ENCODE data around the gene BRK1. TPM values are rescaled to one million over a fixed set of nuclear protein-coding genes. Genes with fewer than 3 reads are reported as not detected.

BRK1 gene
- total RNA-seq, 1 donor from 2014 or later, result 136 TPM

GRCh38 chr3:10150987-10151386 lies 35.5 kb downstream of the BRK1 start:
- Histone ChIP-seq H4K20me1 (ENCODE audit: insufficient read depth, low read length) (peaks cover 27% of the 10 kb centered on the region), H3K36me3 (ENCODE audit: insufficient read depth, low read length) (peaks cover 19% of the 10 kb centered on the region), H3K4me3 (ENCODE audit: insufficient read depth, low read depth, low read length) (no peak overlapping the region), H3K9ac (ENCODE audit: low read length) (no peak overlapping the region), H3K27ac (ENCODE audit: low read depth, low read length) (no peak overlapping the region), H3K9me3 (ENCODE audit: insufficient read depth, low read depth, low read length) (no peaks in the 10 kb centered on the region), H3K4me2 (ENCODE audit: low read length) (no peak overlapping the region), H3K27me3 (ENCODE audit: insufficient read depth, low read length) (no peaks in the 10 kb centered on the region), H3K4me1 (ENCODE audit: insufficient read depth, low read length) (no peaks in the 10 kb centered on the region), H2AFZ (ENCODE audit: low read depth, low read length) (no peak overlapping the region), H3K79me2 (ENCODE audit: insufficient read depth, low read length) (peaks cover 15% of the 10 kb centered on the region)
- no peak for DNase-seq (ENCODE audit: low read depth)
- H3K36me3 Mint-ChIP-seq (ENCODE audit: low read depth, unreplicated experiment), result peaks cover 15% of the 10 kb centered on the region
- FAIRE-seq, result no peak
- H3K4me1 Mint-ChIP-seq (ENCODE audit: low read depth, unreplicated experiment), result no peaks in the 10 kb centered on the region
- no peak overlapping the region for H3K27ac Mint-ChIP-seq (ENCODE audit: unreplicated experiment)
- TF ChIP-seq EZH2 (IDR thresholded peaks at IDR 0.05; ENCODE audit: insufficient read depth, low read length) (no peak), CTCF (IDR thresholded peaks at IDR 0.05; ENCODE audit: insufficient read depth, low read depth, low read length) (no peak)
- no peak overlapping the region for H3K4me3 Mint-ChIP-seq (ENCODE audit: unreplicated experiment)
- peaks cover under 1% of the 10 kb centered on the region for H3K9me3 Mint-ChIP-seq (ENCODE audit: unreplicated experiment)
- H3K27me3 Mint-ChIP-seq (ENCODE audit: low read depth, unreplicated experiment), result no peaks in the 10 kb centered on the region

- H3K27ac Mint-ChIP-seq (ENCODE audit: unreplicated experiment), result no peak overlapping the region
- peaks cover 14% of the 10 kb centered on the region for H3K36me3 Mint-ChIP-seq (ENCODE audit: low read depth, unreplicated experiment)
- peaks cover 3% of the 10 kb centered on the region for H3K9me3 Mint-ChIP-seq (ENCODE audit: unreplicated experiment)
- Histone ChIP-seq H3K36me3 (ENCODE audit: insufficient read depth, low read length) (peaks cover 18% of the 10 kb centered on the region), H3K4me1 (ENCODE audit: insufficient read depth, low read length) (no peaks in the 10 kb centered on the region), H3K4me3 (ENCODE audit: insufficient read depth, low read depth, low read length) (no peak overlapping the region), H3K27me3 (ENCODE audit: insufficient read depth, low read length) (no peaks in the 10 kb centered on the region), H3K9me3 (ENCODE audit: insufficient read depth, low read depth, low read length) (no peaks in the 10 kb centered on the region), H3K9ac (ENCODE audit: low read length) (no peak overlapping the region), H4K20me1 (ENCODE audit: insufficient read depth, low read length) (peaks cover 3% of the 10 kb centered on the region), H2AFZ (ENCODE audit: low read depth, low read length) (no peak overlapping the region), H3K4me2 (ENCODE audit: low read length) (no peak overlapping the region), H3K27ac (ENCODE audit: low read depth, low read length) (no peak overlapping the region), H3K79me2 (ENCODE audit: insufficient read depth, low read length) (no peaks in the 10 kb centered on the region)
- no peak for TF ChIP-seq CTCF (IDR thresholded peaks at IDR 0.05; ENCODE audit: insufficient read depth, low read depth, low read length)
- H3K4me1 Mint-ChIP-seq (ENCODE audit: low read depth, unreplicated experiment), result no peaks in the 10 kb centered on the region
- FAIRE-seq, result no peak
- no peak for DNase-seq (ENCODE audit: low read depth)
- no peaks in the 10 kb centered on the region for H3K27me3 Mint-ChIP-seq (ENCODE audit: low read depth, unreplicated experiment)
- no peak overlapping the region for H3K4me3 Mint-ChIP-seq (ENCODE audit: unreplicated experiment)
Measured at GRCh38 chr3:10154335-10155122, 39.1 kb downstream of the BRK1 start.

DNA sequence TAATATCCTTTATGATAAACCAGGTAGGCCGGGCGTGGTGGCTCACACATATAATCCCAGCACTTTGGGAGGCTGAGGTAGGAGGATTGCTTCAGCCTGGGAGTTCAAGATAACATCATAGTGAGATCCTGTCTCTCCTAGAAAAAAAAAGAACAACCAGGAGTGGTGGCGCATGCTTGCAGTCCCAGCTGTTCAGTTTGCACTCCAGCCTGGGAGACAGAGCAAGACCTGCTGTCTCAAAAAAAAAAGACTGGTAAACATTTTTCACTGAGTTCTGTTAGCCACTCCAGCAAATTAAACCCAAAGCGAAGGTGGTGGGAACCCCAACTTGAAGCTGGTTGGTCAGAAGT lies 39.6 kb downstream of the BRK1 start:
- no peak overlapping the region for H3K4me3 Mint-ChIP-seq (ENCODE audit: unreplicated experiment)
- Histone ChIP-seq H3K4me1 (ENCODE audit: insufficient read depth, low read length) (no peaks in the 10 kb centered on the region), H3K79me2 (ENCODE audit: insufficient read depth, low read length) (no peaks in the 10 kb centered on the region), H3K9ac (ENCODE audit: low read length) (no peak overlapping the region), H3K4me3 (ENCODE audit: insufficient read depth, low read depth, low read length) (no peak overlapping the region), H2AFZ (ENCODE audit: low read depth, low read length) (no peak overlapping the region), H3K9me3 (ENCODE audit: insufficient read depth, low read depth, low read length) (no peaks in the 10 kb centered on the region), H3K27ac (ENCODE audit: low read depth, low read length) (no peak overlapping the region), H3K36me3 (ENCODE audit: insufficient read depth, low read length) (peaks cover 12% of the 10 kb centered on the region), H4K20me1 (ENCODE audit: insufficient read depth, low read length) (no peaks in the 10 kb centered on the region), H3K4me2 (ENCODE audit: low read length) (no peak overlapping the region), H3K27me3 (ENCODE audit: insufficient read depth, low read length) (no peaks in the 10 kb centered on the region)
- FAIRE-seq (no peak), DNase-seq (ENCODE audit: low read depth) (no peak)
- no peak for TF ChIP-seq CTCF (IDR thresholded peaks at IDR 0.05; ENCODE audit: insufficient read depth, low read depth, low read length)
- no peak for TF ChIP-seq EZH2 (IDR thresholded peaks at IDR 0.05; ENCODE audit: insufficient read depth, low read length)
- H3K9me3 Mint-ChIP-seq (ENCODE audit: unreplicated experiment), result peaks cover 3% of the 10 kb centered on the region
- H3K36me3 Mint-ChIP-seq (ENCODE audit: low read depth, unreplicated experiment), result peaks cover 13% of the 10 kb centered on the region
- no peaks in the 10 kb centered on the region for H3K4me1 Mint-ChIP-seq (ENCODE audit: low read depth, unreplicated experiment)
- H3K27ac Mint-ChIP-seq (ENCODE audit: unreplicated experiment), result no peak overlapping the region
- no peaks in the 10 kb centered on the region for H3K27me3 Mint-ChIP-seq (ENCODE audit: low read depth, unreplicated experiment)
